Neural cell (in vitro differentiated cells): ENCODE measurements around the gene TNFAIP8L1. TPM values are rescaled to one million over a fixed set of nuclear protein-coding genes. Genes with fewer than 3 reads are reported as not detected.

Experiments used
- H2AFZ ChIP-seq: fragments of 200-600, 300-800 bp; sonication (generic), shearing (Covaris generic); 2 replicates; pipeline ENCODE4 v1.6.0; 2014; ENCODE audit warnings: low read depth, mild to moderate bottlenecking, antibody characterized with exemption, low read length, moderate library complexity
- H3F3A ChIP-seq: fragments of 200-600 bp; shearing (Covaris generic); 2 replicates; pipeline ENCODE4 v1.6.1; 2016; ENCODE audit warnings: mild to moderate bottlenecking, moderate library complexity, mixed read lengths, antibody characterized with exemption, low read length; ENCODE audit not compliant: insufficient read depth, poor library complexity, severe bottlenecking
- H3K27ac ChIP-seq: fragments of 200-600, 300-800 bp; sonication (generic), shearing (Covaris generic); 2 replicates; pipeline ENCODE4 v1.5.1; 2014; ENCODE audit warnings: mild to moderate bottlenecking, low read length, moderate library complexity
- H3K27me3 ChIP-seq: fragments of 300-800, 200-600 bp; sonication (generic), shearing (Covaris generic); 2 replicates; pipeline ENCODE4 v1.6.0; 2014; ENCODE audit warnings: mild to moderate bottlenecking, low read depth, low read length, moderate library complexity; ENCODE audit not compliant: insufficient read depth
- H3K36me3 ChIP-seq: fragments of 300-800, 200-600 bp; sonication (generic), shearing (Covaris generic); 2 replicates; pipeline ENCODE4 v1.5.1; 2014; ENCODE audit warnings: mild to moderate bottlenecking, antibody characterized with exemption, low read length, moderate library complexity; ENCODE audit not compliant: insufficient read depth
- H3K4me2 ChIP-seq: fragments of 300-800, 200-600 bp; sonication (generic), shearing (Covaris generic); 2 replicates; pipeline ENCODE4 v1.6.0; 2014; ENCODE audit warnings: mild to moderate bottlenecking, low read length
- H3K4me3 ChIP-seq: fragments of 300-800, 200-600 bp; sonication (generic), shearing (Covaris generic); 2 replicates; pipeline ENCODE4 v1.5.1; 2014; ENCODE audit warnings: mild to moderate bottlenecking, low read length, moderate library complexity
- H3K79me2 ChIP-seq: fragments of 200-600 bp; shearing (Covaris generic); replicated peaks from 2 replicates; pipeline ENCODE4 v1.6.0; 2014; ENCODE audit warnings: mild to moderate bottlenecking, low read length, moderate library complexity; ENCODE audit not compliant: insufficient read depth
- H3K9ac ChIP-seq: fragments of 300-800, 200-600 bp; sonication (generic), shearing (Covaris generic); 2 replicates; pipeline ENCODE4 v1.6.1; 2016; ENCODE audit warnings: mild to moderate bottlenecking, low read length, mixed read lengths
- H3K9me2 ChIP-seq: fragments of 200-600 bp; shearing (Covaris generic); 2 replicates; pipeline ENCODE4 v1.6.1; 2016; ENCODE audit warnings: mild to moderate bottlenecking, low read length, mixed read lengths; ENCODE audit not compliant: insufficient read depth
- H3K9me3 ChIP-seq: fragments of 200-600, 300-800 bp; sonication (generic), shearing (Covaris generic); 2 replicates; pipeline ENCODE4 v1.6.1; 2016; ENCODE audit warnings: mild to moderate bottlenecking, mixed run types, low read length, moderate library complexity, mixed read lengths
- H4K20me1 ChIP-seq: fragments of 200-600 bp; shearing (Covaris generic); 2 replicates; pipeline ENCODE4 v1.6.1; 2016; ENCODE audit warnings: mild to moderate bottlenecking, mixed run types; ENCODE audit not compliant: insufficient read depth
- CTCF ChIP-seq: fragments of 450-650 bp; IDR thresholded peaks from 2 replicates; pipeline ENCODE4 v1.5.1; 2014; ENCODE audit warnings: antibody characterized with exemption, mild to moderate bottlenecking, moderate library complexity; ENCODE audit not compliant: poor library complexity, severe bottlenecking
- EP300 ChIP-seq: fragments of 450-650 bp; conservative IDR thresholded peaks from 2 replicates; pipeline ENCODE4 v1.6.1; 2014; ENCODE audit warnings: antibody characterized with exemption, mild to moderate bottlenecking, moderate library complexity; ENCODE audit not compliant: poor library complexity, severe bottlenecking
- EZH2 ChIP-seq: fragments of 200-600, 300-800 bp; shearing (Covaris generic), sonication (generic); IDR thresholded peaks from 2 replicates; pipeline ENCODE4 v1.6.1; 2014; ENCODE audit warnings: antibody characterized with exemption, low read length, borderline replicate concordance, mild to moderate bottlenecking; ENCODE audit not compliant: insufficient read depth, poor library complexity, severe bottlenecking
- MXI1 ChIP-seq: fragments of 450-650 bp; conservative IDR thresholded peaks from 2 replicates; pipeline ENCODE4 v1.6.1; 2014; ENCODE audit warnings: antibody characterized with exemption, mild to moderate bottlenecking; ENCODE audit not compliant: poor library complexity, severe bottlenecking
- POLR2AphosphoS5 ChIP-seq: IDR thresholded peaks from 2 replicates; pipeline ENCODE4 v1.6.1; 2012
- RAD21 ChIP-seq: fragments of 450-650 bp; conservative IDR thresholded peaks from 2 replicates; pipeline ENCODE4 v1.6.1; 2014; ENCODE audit warnings: antibody characterized with exemption, mild to moderate bottlenecking, moderate library complexity
- REST ChIP-seq: IDR thresholded peaks from 2 replicates; pipeline ENCODE4 v1.6.1; 2012; ENCODE audit warnings: borderline replicate concordance
- SMC3 ChIP-seq: fragments of 450-650 bp; conservative IDR thresholded peaks from 2 replicates; pipeline ENCODE4 v1.6.1; 2014; ENCODE audit warnings: antibody characterized with exemption, mild to moderate bottlenecking, moderate library complexity; ENCODE audit not compliant: poor library complexity
- TAF1 ChIP-seq: IDR thresholded peaks from 2 replicates; pipeline ENCODE4 v1.6.1; 2012; ENCODE audit warnings: low read depth
- polyA plus RNA-seq: library from polyadenylated mRNA; depleted of rRNA; stranded (reverse); fragments of >200 nt; gene quantifications from 2 replicates; pipeline ENCODE4 v1.2.3, GENCODE V29; 2014

Gene TNFAIP8L1
- polyA plus RNA-seq, 1 donor from 2014 or later, result 0.99 TPM

DNA sequence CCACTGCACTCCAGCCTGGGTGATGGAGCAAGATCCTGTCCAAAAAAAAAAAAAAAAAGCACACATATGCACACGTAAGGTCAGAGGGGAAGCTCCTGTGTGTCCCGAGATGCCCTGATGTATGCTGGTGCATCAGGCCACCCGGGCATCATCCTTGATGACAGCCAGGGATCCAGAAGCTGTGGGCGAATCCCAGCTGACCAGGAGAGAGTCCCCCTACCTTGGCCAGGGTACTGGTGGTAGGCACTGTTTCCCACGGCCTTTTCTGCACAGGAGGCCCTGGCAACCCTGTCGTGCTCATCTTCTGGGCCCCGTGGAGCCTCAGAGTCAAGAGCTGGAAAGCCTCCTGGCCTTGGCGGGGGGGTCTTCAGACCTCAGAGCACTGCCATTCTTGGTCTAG is 16.8 kb downstream of the TNFAIP8L1 start:
- no peak overlapping the region for H3K27ac ChIP-seq
- no peaks in the 10 kb centered on the region for H4K20me1 ChIP-seq
- no peak overlapping the region for H2AFZ ChIP-seq
- no peaks in the 10 kb centered on the region for H3K27me3 ChIP-seq
- no peaks in the 10 kb centered on the region for H3K9me2 ChIP-seq
- TF ChIP-seq TAF1 (no peak), MXI1 (no peak), POLR2AphosphoS5 (no peak), EP300 (no peak), SMC3 (no peak), EZH2 (no peak), RAD21 (no peak), REST (no peak), CTCF (no peak)
- H3K36me3 ChIP-seq, result no peaks in the 10 kb centered on the region
- no peak overlapping the region for H3K4me3 ChIP-seq
- H3F3A ChIP-seq, result no peaks in the 10 kb centered on the region
- no peak overlapping the region for H3K4me2 ChIP-seq
- no peaks in the 10 kb centered on the region for H3K79me2 ChIP-seq
- no peak overlapping the region for H3K9ac ChIP-seq
- no peaks in the 10 kb centered on the region for H3K9me3 ChIP-seq

DNA sequence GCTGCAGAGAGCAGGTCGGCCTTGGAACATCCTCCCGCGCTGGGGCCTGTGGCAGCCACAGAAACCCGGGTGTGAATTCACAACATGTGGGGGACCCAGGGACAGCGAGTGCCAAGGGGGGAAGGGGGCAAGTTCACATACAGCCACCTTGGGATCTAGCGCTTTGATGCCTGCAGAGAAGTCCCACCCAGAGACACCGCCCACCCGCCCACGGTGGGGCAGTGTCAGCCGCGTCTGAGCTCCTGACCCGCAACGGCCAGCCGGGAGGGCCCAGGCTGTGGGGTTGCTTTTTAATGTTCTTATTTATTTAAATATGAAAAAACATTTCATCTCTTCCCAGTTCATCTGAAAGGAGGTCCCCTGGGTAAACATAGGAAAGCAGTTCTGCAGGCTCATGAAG is 17.9 kb downstream of the TNFAIP8L1 start:
- Histone ChIP-seq H3K27me3 (no peaks in the 10 kb centered on the region), H3K36me3 (no peaks in the 10 kb centered on the region), H3K4me3 (no peak overlapping the region), H3K4me2 (no peak overlapping the region), H2AFZ (no peak overlapping the region), H3K79me2 (no peaks in the 10 kb centered on the region), H3F3A (no peaks in the 10 kb centered on the region), H3K9me2 (no peaks in the 10 kb centered on the region), H3K27ac (no peak overlapping the region), H4K20me1 (no peaks in the 10 kb centered on the region), H3K9me3 (no peaks in the 10 kb centered on the region), H3K9ac (no peak overlapping the region)
- TF ChIP-seq CTCF, result no peak
- no peak for TF ChIP-seq EZH2
- TF ChIP-seq RAD21, result no peak
- no peak for TF ChIP-seq MXI1
- TF ChIP-seq REST, result no peak
- no peak for TF ChIP-seq TAF1
- no peak for TF ChIP-seq SMC3
- TF ChIP-seq POLR2AphosphoS5, result no peak
- no peak for TF ChIP-seq EP300
